IPS-18c (cell line): Measurements from ENCODE around the gene ARL15.
"Not testable (repeated sequence)": the region's sequence is repeated elsewhere in the genome, so short reads cannot be mapped to it uniquely, and the experiment has no call there.

ENCODE experiments used
- H3K4me3 ChIP-seq: 2 replicates; pipeline ENCODE4 v1.7.0; 2013; ENCODE audit warnings: low read depth, mild to moderate bottlenecking, low read length, moderate library complexity; ENCODE audit not compliant: insufficient read depth
- H3K9me3 ChIP-seq: one replicate; pipeline ENCODE4 v1.6.1; 2013; ENCODE audit warnings: mild to moderate bottlenecking, low read length, moderate library complexity; ENCODE audit not compliant: control insufficient read depth, insufficient read depth

ARL15 gene

DNA sequence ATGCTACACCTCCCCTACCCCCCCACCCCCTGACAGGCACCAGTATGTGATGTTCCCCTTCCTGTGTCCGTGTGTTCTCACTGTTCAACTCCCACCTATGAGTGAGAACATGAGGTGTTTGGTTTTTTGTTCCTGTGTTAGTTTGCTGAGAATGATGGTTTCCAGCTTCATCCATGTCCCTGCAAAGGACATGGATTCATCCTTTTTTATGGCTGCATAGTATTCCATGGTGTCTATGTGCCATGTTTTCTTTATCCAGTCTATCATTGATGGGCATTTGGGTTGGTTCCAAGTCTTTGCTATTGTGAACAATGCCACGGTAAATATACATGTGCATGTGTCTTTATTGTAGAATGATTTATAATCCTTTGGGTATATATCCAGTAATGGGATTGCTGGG lies 328.1 kb downstream of the ARL15 start:
- not testable (repeated sequence) for H3K9me3 ChIP-seq, H3K4me3 ChIP-seq

DNA sequence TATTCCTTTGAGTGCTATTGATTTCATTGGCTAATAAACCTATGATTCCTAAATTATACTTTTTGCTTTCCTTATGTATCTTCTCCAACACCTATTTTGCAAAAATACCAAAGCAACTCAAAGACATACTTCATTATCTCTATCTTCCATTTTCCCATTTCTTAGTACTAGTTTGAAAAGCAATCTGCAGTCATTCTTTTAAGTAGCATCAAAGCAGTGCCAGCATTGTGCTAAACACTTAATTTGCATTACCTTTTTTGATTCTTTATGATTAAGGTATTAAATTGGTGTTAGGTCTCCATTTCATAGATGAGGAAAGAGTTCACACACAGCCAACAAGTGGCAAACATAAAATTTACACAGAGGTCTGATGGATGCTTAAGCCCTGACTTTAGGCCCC lies 330.3 kb downstream of the ARL15 start:
- Histone ChIP-seq H3K4me3 (no peak overlapping the region), H3K9me3 (no peaks in the 10 kb centered on the region)

DNA sequence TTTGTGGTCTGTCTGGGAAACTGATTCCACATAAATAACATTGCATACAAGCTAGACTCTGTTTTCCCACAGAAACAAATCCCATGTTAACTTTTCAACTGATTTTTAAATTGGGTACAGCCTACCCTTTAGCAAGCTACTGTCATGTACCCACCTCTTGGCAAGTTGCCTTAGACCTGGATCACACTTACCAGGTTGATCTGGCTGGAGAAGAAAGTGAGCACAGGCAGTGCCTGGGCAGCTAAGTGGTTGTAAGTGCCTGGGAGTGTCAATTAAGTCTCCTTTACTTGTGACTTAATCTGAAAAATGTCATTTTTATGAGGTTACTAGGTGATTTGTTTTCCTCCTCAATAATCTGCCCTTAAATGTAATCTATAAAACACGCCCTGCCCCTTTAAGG lies 336.4 kb downstream of the ARL15 start:
- Histone ChIP-seq H3K9me3 (no peaks in the 10 kb centered on the region), H3K4me3 (no peak overlapping the region)

DNA sequence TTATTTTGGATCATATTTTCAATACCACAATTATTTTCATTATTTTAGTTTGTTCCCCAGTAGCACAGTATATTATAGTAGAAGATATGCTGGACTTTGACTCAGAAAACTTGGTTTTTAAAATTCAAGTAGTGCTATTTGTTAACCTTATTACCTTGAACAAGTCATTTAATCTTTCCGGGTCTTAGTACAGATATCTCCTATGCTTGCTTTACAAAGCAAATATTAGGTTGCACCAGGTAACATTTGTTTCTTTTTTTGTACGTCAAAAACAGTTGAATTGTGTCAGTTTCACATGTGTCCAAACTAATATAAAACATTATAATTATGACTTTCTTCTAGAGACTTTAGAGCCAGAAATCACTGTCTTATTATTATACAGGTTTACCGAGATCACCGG lies 338.1 kb downstream of the ARL15 start:
- Histone ChIP-seq H3K4me3 (no peak overlapping the region), H3K9me3 (no peaks in the 10 kb centered on the region)

DNA sequence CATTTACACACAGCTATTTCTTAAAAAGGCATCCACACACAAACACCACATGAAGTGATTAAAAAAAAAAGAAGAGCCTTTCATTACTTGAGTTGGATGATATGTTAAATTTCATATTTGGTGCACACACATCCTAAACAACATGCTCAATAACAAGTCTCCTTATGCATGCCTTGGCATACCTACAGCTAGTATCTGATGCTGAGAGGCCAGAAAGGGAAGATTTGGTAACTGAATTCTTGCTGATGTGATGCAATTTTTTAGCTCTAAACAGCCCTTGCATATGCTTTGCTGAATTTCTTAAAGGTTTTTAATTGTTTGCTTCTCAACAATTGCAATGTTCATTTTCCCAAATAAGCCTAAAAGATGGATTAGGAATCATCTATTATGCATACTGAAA lies 338.8 kb downstream of the ARL15 start:
- no peak overlapping the region for H3K4me3 ChIP-seq
- H3K9me3 ChIP-seq = no peaks in the 10 kb centered on the region

DNA sequence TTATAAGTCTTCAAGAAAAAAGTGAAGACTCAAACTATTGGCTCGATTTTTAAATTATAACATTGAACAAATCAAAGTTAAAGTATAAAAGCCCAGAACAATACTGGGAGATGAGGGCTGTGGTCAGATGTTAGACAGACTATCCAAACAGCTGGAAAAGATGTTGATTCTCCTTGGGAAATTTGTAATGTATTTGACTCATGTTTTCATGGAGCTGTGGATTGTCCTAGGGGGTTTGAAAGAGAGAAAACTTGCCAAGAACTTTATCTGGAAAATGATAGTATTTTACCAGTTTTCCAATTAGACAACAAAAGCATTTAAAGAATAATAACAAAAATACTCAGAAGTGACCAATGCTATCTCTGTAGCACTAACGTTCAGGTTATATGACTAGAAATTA lies 339.2 kb downstream of the ARL15 start:
- Histone ChIP-seq H3K9me3 (no peaks in the 10 kb centered on the region), H3K4me3 (no peak overlapping the region)

DNA sequence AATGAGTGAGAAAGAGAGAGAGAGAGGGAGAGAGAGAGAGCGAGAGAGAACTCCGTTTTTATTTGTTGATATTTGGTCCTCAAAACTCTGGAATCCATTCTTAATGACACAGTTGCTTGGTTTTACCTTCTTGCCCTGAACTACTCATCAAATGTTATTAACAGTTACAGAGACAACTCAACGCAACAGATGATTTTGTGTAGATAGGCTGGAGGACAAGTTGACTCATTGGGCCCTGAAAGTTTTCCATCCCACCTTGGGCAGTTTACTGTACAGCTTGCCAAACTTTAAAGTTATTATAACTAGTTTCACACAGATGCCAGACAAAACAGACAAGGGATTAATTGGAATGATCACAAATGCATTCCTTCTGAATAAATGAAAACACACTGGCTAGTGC lies 339.9 kb downstream of the ARL15 start:
- Histone ChIP-seq H3K9me3 (no peaks in the 10 kb centered on the region), H3K4me3 (no peak overlapping the region)

DNA sequence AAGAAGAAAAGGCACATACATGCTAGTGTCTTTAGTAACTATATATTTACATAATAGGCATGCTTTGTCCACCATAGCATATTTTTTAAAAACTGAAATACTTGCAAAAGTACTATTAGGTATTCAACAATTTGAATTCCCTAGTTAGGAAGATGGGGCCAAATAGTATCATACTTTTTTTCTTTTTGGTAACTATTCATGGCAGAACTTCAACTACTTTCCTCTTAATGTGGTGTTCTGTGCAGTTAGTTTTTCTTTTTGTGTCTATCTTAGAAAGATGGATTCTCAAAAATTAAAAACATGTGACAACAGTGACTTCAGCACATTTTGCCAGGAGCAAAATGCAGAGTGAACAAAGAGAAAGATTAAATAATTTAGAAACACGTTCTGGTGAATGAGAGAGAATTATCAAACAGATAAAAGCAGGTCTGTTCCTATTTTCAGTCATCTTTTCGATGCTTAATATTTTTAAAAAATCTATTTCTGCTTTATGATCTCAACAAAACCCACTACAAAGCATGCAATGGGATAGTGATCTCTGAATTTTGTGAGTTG lies 341.1 kb downstream of the ARL15 start:
- Histone ChIP-seq H3K4me3 (no peak overlapping the region), H3K9me3 (no peaks in the 10 kb centered on the region)

DNA sequence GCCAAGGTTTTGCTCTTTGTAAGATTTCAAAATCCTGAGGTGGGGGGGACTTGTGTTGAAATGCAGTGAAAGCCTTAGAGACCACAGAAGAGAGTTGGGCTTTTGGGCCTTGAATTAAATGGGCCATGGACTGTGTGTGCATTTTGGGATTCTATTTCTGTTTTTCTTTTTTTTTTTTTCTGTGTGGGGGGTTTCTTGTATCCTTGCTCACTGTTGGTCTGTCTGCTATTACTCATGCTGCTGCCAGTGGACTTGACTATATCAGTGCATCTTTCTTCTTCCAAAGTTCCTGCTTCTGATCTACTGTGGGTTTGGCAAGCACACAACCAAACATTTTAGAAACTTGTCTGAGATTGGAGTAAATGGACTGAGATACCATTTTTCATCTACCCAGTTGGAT lies 344.9 kb downstream of the ARL15 start:
- Histone ChIP-seq H3K9me3 (no peaks in the 10 kb centered on the region), H3K4me3 (no peak overlapping the region)

DNA sequence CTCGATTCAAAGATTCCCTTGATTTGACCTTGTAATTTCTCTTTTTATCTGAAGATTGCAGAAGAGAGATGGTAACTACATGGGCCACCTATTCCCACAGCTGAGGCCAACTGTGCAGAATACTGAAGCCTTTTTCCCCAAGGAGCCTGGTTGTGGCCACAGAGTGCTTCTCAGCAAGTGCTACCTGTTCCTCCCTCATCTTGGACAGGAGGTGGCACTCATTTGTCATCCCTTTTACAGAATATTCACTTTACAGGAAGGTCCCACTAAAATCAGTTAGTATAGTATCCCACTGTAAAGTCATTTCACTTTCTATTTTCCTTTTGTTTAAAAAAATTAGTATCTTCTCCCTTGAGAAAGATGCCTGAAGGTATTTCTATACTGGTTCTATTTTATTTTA lies 346.4 kb downstream of the ARL15 start:
- Histone ChIP-seq H3K4me3 (no peak overlapping the region), H3K9me3 (no peaks in the 10 kb centered on the region)

DNA sequence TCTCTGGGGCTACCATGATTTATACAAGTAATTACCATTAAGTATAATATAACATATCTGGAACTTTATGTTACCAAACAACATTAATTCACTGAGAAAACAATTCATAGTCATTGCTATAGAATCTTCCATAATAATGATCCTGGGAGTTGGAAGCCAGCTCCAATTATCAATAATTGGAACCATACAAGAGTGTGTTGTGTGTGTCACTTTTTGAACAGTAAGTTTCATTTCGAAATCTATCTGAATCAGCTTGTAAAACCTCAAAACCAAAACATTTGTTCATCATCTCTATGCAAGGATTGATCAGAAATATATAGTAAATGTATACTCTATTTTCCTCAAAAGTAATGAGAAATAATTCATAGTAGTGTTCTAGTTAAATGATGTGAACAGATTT lies 348.1 kb downstream of the ARL15 start:
- Histone ChIP-seq H3K4me3 (no peak overlapping the region), H3K9me3 (no peaks in the 10 kb centered on the region)

DNA sequence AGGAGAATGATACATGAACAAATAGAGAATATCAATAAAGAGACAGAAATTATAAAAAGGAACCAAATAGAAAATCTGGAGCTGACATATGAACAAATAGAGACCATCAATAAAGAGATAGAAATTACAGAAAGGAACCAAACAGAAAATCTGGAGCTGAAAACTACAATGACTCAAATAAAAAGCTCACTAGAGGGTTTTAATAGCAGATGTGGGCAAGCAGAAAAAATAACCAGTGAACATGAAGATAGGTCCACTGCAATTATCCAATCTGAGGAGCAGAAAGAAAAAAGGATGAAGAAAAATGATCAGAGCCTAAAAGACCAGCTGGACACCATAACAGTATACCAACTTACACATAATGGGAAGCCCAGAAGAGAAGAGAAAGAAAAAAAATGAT lies 353.7 kb downstream of the ARL15 start:
- Histone ChIP-seq H3K9me3 (no peaks in the 10 kb centered on the region), H3K4me3 (no peak overlapping the region)

DNA sequence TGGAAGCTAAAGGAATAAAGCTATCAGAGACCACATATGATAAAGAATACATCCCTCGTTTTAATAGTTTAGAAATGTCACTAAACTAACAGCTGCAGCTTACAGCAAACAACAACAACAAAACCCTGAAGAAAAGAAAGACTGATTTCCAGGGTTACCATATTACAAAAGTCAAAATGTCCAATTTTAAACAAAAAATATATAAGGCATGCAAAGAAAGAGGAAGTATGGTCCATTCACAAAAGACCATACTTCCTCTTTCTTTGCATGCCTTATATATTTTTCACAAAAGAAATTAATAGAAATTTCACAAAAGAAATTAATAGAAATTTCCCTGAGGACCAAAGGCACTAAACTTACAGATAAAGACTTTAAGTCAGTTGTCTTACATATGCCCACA lies 354.2 kb downstream of the ARL15 start:
- H3K9me3 ChIP-seq = no peaks in the 10 kb centered on the region
- no peak overlapping the region for H3K4me3 ChIP-seq

DNA sequence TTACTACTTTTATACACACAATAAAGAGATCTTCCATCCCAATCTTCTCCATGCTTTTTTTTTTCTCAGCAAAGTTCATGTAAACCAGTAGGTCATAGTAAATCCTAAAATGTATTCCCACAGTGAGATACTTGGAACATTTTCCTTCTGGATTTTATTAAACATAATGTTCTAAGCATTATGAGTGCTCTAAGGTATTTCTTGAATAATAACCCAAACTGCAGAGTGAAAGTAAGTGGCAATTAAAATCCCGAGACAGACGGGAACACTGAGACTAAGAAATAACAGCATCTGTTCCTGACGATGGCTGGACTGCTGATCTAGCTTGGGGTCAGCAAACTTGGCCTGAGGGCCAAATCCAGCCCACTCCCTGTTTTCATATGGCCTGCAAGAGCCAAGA lies 359.8 kb downstream of the ARL15 start:
- no peaks in the 10 kb centered on the region for H3K9me3 ChIP-seq
- no peak overlapping the region for H3K4me3 ChIP-seq

DNA sequence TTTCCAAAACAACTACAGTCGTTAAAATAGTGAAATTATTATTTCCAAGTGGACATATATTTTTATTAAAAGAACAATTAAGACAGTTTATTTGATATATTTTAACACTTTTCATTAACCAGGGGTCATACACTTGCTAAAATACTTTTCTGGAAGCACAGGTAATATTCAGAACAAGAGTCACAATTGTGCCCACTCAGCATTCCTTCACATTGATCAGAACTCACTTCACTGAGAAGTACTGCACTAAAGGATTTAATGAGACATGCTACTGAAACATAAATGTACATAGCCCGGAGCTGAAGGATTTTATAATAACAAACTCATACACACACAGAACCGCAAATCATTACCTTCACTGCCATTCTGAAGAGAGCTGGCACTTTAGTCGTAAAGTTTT lies 361.8 kb downstream of the ARL15 start:
- no peak overlapping the region for H3K4me3 ChIP-seq

DNA sequence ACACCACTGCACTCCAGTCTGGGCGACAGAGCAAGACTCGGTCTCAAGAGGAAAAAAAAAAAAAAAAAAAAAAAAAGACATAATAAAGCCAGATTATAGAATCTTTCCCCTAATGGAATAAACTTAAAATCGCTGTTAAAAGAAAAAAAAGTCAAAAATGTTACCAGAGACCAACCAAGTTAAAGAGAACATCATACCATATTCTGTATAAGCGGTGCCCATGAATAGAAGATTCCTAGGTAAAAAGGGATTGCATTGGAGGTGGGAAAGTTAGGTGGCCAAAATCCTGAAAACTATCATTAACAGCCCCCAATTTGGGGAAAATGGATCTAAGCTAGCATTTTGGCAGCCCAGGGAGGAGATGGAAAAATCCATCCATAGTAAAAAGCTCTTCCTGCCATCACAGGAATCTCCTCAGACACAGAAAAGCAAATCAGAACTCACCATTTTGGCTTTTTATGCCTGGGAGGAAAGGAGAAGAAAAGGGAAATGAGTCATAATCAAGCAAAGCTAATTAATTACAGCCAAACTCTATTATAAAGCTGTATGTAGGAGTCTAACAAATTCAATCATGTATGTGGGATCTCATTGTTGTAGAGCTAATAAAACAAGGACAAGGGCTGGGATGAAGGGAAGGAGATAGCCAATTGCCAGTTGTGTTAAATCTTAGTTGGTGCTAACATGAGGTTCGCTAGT lies 363.8 kb downstream of the ARL15 start:
- no peaks in the 10 kb centered on the region for H3K9me3 ChIP-seq
- H3K4me3 ChIP-seq = no peak overlapping the region

More for the DNA sequence above, 361.8 kb downstream of the ARL15 start:
- no peaks in the 10 kb centered on the region for H3K9me3 ChIP-seq

DNA sequence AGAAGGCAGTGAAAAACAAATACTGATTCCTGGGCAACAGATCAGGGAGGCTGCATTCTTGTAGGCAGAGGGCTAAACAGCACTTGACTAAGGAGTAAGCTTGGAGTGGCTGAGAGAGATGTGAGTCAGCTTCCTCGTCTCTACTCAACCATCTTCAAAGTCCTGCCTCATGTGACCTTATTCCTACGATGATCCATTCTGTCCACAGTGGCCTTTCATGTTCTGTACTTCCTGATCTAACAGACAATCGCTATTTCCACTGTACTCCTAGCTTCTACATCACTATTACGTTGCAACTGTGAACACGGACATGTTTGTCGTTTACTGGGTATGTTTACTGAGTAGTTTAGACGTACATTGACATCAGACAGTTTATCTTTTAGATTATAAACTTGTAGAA lies 365.4 kb downstream of the ARL15 start:
- Histone ChIP-seq H3K4me3 (no peak overlapping the region), H3K9me3 (no peaks in the 10 kb centered on the region)

DNA sequence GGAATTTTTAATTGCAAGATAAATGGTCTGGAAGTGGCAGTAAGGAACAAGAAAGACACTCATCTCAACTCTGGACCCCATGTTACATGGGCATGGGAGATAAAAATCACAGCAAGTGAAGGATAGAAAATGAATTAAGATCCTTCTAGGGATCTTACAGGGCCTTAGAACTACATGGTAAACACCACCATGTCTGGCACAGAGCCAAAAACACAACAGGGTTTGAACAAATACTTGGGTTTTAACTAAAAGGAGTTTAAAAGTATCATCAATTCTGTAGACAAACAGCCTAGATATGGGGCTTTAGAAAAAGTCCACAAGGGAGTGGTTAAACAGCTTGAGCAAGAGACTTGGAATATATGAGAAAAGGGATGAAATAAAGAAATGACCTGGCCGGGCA lies 366.4 kb downstream of the ARL15 start:
- no peaks in the 10 kb centered on the region for H3K9me3 ChIP-seq
- no peak overlapping the region for H3K4me3 ChIP-seq

DNA sequence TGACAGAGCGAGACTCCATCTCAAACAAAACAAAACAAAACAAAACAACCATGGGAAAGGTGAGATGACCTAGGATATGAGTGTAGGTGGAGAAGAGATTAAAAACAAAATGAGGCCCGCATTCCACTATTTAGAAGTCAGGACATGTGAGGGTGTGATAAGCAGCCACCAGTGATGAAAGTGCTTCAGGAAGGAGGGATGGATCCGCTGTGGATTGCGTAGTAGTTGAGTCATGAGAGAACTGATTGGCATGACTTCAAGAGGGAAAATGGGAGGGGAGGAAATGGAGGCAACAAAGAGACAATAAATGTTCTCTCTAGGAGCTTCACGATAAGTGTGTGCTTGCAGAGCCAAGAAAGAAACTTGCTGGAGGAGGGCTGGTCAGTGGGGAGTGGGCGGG lies 367.6 kb downstream of the ARL15 start:
- Histone ChIP-seq H3K9me3 (no peaks in the 10 kb centered on the region), H3K4me3 (no peak overlapping the region)
